HG03103 (cell line): Measurements from ENCODE around the gene MKI67.

Experiments used
- ATAC-seq: cut with Tn5 transposase; IDR thresholded peaks from one replicate; pipeline ENCODE4 v1.9.1; 2021; ENCODE audit warnings: low read depth; ENCODE audit not compliant: unreplicated experiment

The MKI67 gene

DNA sequence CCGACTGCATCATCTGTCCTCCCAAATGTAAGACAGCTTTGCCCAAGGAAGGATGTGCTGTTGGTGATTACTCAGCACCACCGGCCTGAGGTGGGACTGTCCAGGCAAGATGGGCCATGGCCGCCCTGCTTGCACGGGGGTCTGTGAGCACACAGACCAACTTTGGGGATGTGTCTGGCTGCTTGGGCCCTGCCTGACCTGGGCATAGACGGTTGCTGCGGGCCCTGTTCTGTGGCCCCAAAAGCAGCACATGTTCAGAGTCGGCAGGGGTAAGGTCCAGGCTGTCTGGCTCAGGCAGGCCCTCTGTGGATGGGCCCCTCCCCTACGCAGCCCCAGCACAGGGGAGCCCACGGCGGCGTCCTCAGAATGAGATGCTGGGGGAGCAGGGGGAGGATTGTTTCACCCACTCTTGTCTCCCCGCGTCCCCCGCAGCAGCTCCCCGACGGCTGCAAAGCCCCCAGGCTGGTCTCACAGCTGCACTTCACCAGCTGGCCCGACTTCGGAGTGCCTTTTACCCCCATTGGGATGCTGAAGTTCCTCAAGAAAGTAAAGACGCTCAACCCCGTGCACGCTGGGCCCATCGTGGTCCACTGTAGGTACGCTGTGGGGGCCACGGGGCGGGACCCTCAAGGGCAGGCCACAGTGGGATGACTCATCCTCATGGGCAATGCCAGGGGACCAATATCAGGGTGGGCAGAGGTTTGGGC is 58.4 kb downstream of the MKI67 start:
- ATAC-seq, result no peak

GRCh38 chr10:128066870-128067382 is 59.3 kb downstream of the MKI67 start:
- ATAC-seq, result no peak

- no peak for ATAC-seq
Observed at GRCh38 chr10:128065881-128066534, 60.2 kb downstream of the MKI67 start.

- peak; percentile 36 for ATAC-seq
Observed at GRCh38 chr10:128064970-128065580, 61.1 kb downstream of the MKI67 start.

GRCh38 chr10:128064108-128064969 is 61.9 kb downstream of the MKI67 start:
- ATAC-seq, result peak; percentile 41

GRCh38 chr10:128063736-128064107 is 62.5 kb downstream of the MKI67 start:
- no peak for ATAC-seq

DNA sequence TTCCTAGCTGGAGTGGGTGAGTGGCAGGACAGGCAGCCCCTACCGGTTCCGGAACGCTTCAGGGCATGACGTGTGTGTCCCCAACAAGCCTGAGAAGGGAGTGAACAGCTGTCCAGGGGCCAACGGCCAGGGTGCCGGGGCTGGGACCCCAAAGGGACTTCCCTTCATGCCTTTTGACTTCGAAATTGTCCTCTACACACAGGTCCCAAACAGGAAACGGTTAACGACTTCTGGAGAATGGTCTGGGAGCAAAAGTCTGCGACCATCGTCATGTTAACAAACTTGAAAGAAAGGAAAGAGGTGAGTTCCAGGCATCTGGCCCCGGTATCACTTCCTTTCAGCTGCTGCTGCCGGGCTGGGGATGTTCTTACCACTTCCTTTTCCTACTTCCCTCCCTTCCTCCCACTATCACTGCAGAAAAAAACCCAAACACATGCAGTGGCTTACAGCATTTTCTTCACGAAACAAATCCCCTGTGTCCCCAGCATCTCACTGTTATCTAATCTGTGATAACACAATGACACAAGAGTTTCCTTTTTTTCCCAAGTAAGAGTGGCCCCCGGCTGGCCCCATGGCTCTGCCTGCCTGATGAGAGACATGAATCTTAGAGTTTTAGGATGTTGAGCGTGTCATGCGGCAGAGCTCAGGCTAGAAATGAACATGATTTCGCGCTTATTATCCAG is 63.2 kb downstream of the MKI67 start:
- ATAC-seq, result peak; percentile 45

DNA sequence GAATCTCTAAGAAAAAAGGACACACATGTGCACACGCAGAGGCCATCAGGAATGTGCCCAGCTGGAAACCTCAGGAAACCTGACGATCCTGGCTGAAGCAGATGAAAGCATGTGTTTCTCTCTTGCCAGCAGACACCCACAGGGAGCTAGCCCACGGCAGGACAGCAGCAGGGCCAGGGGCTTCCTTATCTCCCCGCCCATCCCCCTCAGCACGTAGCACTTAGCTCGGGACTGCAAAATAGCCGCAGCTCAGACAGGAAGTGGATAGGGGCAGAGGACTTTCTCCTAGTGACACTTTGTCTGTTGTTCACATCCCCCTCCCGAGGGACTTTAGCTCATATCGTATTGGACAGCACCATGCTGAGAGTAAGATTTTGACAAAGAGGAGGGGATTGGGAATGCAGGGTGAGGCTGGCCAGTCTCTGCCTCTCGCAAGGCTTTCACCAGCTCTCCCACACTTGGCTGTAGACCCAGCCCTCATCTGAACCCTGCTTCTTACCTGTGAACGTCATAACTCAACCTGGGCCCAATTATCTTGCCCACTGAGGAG is 63.8 kb downstream of the MKI67 start:
- no peak for ATAC-seq

DNA sequence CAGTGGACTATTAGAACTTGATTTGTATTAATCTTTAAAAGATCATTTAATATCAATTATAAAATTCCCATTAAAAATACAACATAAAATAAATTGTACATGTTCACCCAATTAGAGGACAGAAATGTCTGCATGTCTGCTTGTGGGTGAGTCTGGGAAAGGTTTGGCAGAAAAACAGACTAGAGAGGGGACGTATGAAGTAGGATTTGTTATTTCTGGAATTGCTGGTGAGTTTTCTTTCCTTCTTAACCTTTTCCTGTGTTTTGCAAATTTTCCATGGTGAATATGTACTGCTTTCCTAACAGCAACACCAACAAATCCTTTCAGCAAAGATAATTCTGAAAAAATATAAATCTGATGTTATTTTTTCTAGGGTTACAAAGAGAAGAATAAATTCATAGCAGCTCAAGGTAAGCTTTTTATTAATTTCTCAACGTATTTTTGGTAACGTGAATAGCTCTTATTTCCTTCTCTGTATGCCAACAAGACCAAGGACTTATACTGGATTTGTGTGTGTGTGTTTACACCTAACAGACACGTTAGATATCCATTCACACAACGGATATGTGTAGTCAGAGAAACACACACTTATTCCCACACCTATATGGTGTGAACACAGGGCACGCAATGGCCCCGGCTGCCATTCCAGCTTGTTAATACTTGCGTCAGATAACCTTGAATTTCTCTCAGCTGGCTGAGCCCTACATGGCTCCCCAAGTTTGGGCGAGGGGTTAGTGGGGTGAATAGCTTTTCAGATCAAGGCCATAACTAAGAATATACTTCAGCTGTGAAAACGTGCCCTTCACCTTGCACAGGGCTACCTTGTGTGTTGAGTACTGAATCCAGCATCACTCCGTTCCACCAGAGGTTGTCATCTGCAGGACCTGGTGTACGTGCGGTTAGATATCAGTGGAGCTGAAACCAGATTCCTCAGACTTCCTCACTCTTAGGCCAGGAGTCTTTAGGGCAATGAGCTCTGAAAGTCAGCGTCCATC is 64.6 kb downstream of the MKI67 start:
- ATAC-seq, result no peak

- no peak for ATAC-seq
Observed at GRCh38 chr10:128060341-128061250, 65.6 kb downstream of the MKI67 start.

DNA sequence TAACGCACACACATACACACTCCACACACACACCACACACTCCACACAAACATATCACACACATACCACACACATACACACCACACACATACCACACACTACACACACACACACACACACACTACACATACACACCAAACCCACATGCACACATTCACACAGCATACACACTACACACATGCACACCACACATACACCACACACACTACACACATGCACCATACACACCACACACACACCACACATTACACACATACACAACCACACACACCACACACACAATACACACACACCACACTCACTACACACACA is 66.3 kb downstream of the MKI67 start:
- no peak for ATAC-seq

DNA sequence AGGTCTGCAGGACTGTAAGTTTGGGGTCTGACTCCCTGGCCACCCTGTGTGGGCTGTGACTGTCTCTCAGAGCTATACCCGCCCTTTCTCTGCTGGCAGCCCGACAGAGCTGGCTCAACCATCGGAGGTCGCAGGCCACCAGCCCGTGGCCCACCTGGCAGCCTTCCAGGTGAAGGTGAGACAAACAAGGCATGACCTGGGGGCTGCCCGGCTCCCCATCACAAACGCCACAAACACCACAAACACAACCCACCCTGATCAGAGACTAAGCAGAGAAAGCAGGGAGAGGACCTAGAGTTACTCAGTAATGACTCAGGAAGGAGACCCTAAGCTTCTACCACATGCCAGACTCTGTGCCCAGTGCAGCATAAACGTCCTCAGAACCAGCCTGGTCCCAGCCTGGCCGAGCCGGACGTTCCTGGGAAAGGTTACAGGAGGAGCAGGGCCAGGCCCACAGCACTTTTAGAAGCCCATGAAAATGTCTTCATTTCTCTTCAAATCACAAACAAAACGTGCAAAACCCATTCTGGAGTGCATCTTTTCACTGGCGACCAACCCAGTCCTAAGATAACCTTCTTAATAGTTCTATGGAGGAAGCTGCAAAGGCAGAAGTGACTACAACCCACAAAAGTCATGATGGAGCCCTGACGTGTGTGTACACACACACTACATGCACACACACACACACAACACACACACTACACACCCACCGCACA is 66.8 kb downstream of the MKI67 start:
- no peak for ATAC-seq

- no peak for ATAC-seq
Observed at GRCh38 chr10:128058750-128059134, 67.5 kb downstream of the MKI67 start.

DNA sequence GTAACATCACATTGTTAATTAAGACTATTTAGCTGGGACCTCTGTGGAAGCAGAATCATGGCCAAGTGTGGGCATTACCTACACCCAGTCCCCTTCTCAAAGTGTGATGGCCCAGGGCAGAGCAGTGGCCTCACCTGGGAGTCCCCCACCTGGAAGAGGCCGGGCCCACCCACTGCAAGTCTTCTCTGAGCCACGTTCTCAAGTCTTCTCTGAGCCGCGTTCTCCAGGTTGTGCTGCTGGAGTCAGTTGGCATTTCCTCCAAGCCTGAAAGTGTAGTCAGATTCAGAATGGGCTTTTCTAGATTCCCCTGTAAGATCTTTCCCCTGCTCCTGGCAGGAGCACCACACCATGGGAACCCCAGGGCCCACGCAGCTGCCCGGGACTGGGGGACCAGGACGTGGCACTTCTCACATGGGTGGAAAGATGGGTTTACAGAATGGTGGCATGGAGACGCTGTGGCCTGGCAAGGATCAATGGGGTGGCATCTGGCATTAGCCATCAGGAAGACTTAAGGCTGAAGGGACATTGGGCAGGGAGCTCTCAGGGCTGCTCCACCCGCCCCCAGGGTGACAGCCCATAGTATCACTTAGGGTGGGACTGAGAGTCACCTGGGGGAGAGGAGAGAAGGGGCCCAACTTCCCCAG is 68.0 kb downstream of the MKI67 start:
- no peak for ATAC-seq

DNA sequence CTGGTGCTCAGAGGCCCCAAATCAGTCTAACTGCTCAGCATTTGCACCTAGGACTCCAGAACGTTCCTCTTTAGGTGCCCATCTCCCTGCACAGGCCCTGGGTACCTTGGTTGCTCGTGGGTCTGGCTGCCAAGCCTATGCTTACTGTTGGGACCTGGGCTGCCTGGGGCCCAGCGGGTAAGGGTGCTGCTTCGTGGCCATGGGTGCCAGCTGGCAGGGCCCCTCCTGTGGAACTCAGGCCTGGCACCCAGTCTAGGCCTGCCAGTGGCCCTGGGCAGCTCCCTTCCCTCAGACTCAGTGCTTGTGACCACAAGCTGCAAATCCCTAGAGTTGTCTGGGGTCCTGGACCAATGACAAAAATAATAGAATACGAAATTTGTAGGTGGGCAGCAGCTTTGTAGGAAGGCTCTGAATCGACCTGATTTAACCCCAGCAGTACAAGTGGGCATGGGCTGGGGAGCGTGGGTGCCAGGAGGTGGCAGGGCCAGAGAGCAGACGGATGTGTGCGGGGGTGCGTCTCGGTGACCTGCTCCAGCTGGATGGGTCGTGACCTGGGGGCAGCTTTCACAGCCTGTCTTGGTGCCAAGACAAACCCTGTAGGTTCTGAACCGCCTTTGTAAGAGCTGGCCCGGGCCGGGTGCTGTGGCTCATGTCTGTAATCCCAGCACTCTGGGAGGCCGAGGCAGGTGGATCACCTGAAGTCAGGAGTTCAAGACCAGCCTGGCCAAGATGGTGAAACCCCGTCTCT is 69.7 kb downstream of the MKI67 start:
- no peak for ATAC-seq
